K562 (cell line): ENCODE measurements around the gene BHLHE40. TPM values are rescaled to one million over a fixed set of nuclear protein-coding genes. Genes with fewer than 3 reads are reported as not detected.

ENCODE experiments used
- ARNT ChIP-seq, 2 experiments: fragments of 450-650 bp; IDR thresholded peaks; 2 replicates each; pipeline ENCODE4 v1.6.1; 2016; ENCODE audit warnings: mild to moderate bottlenecking in 1 of 2
- ETV1 ChIP-seq: fragments of 450-650 bp; conservative IDR thresholded peaks from 2 replicates; pipeline ENCODE4 v1.6.1; 2016; ENCODE audit warnings: missing genetic modification characterization, control low read depth, low read depth, missing compliant biosample characterization
- GTF2F1 ChIP-seq: IDR thresholded peaks from 2 replicates; pipeline ENCODE4 v1.6.1; 2011; ENCODE audit warnings: low read depth, low read length, improper control_type of control experiment
- HOMEZ ChIP-seq: fragments of 250-450 bp; sonication (Bioruptor Pico); IDR thresholded peaks from 2 replicates; pipeline ENCODE4 v1.4.0; 2020; ENCODE audit warnings: mild to moderate bottlenecking, moderate library complexity
- MED1 ChIP-seq: sonication (generic); formaldehyde crosslinking; IDR thresholded peaks from 2 replicates; pipeline ENCODE4 v1.8.1; 2023; ENCODE audit warnings: missing genetic modification reagents, borderline replicate concordance
- NONO ChIP-seq, 2 experiments: fragments of 200-400 bp in 1 of 2; fragments of 450-650 bp in 1 of 2; formaldehyde crosslinking in 1 of 2; IDR thresholded peaks; 2 replicates each; pipeline ENCODE4 v1.6.1; 2017; ENCODE audit warnings: low read depth in 2 of 2, mild to moderate bottlenecking in 2 of 2, moderate library complexity in 2 of 2, low read length in 1 of 2
- NR4A1 ChIP-seq, 2 experiments: fragments of 250-450 bp in 1 of 2; fragments of 450-650 bp in 1 of 2; sonication (Bioruptor Pico) in 1 of 2; IDR thresholded peaks; 2 replicates each; pipeline versions ENCODE4 v1.4.0 to v1.6.1; 2016 to 2020; ENCODE audit warnings: mild to moderate bottlenecking in 2 of 2, missing compliant biosample characterization in 1 of 2, missing genetic modification characterization in 1 of 2, moderate library complexity in 1 of 2
- PCBP1 ChIP-seq: fragments of 200-400 bp; formaldehyde crosslinking; IDR thresholded peaks from 2 replicates; pipeline ENCODE4 v1.6.1; 2018; ENCODE audit warnings: mild to moderate bottlenecking, low read depth, low read length; ENCODE audit not compliant: poor library complexity, severe bottlenecking
- POLR2AphosphoS2 ChIP-seq: IDR thresholded peaks from 2 replicates; pipeline ENCODE4 v1.6.1; 2012; ENCODE audit warnings: low read length, improper control_type of control experiment
- POU5F1 ChIP-seq: fragments of 150-350 bp; IDR thresholded peaks from 2 replicates; pipeline ENCODE4 v1.6.1; 2014; ENCODE audit warnings: borderline replicate concordance, low read length, low read depth, mild to moderate bottlenecking; ENCODE audit not compliant: partially characterized antibody
- PREB ChIP-seq: sonication (generic); formaldehyde crosslinking; IDR thresholded peaks from 2 replicates; pipeline ENCODE4 v1.8.1; 2023; ENCODE audit warnings: mild to moderate bottlenecking, missing genetic modification reagents
- ZNF785 ChIP-seq: fragments of 250-450 bp; sonication (Bioruptor Pico); IDR thresholded peaks from 2 replicates; pipeline ENCODE4 v1.4.0; 2020; ENCODE audit warnings: mild to moderate bottlenecking
- polyA plus RNA-seq, 8 experiments: library from polyadenylated mRNA; depleted of rRNA in 4 of 8; stranded (reverse) in 5 of 8; unstranded in 3 of 8; fragments of >200 nt; fragmentation: Nextera tagmentation in 2 of 8; fragmentation: Illumina TruSeq in 1 of 8; extraction: Ambion mirVana in 2 of 8; extraction: Trizol in 1 of 8; gene quantifications; 2 replicates each; pipeline versions ENCODE4 v1.2.1 to v1.2.3, GENCODE V29; 2011 to 2014; ENCODE audit warnings: inconsistent platforms in 1 of 8, missing spikeins in 1 of 8
- total RNA-seq, 7 experiments: library from RNA; depleted of rRNA in 6 of 7; stranded (reverse); fragments of >200 nt in 6 of 7; fragmentation: Illumina TruSeq in 2 of 7; extraction: Trizol in 2 of 7; gene quantifications; 2 replicates each; pipeline versions ENCODE4 v1.2.1 to v1.2.3, GENCODE V29; 2011 to 2021; ENCODE audit warnings: low replicate concordance in 1 of 7
- TF ChIP-seq, protein P1 (sequence below): fragments of 450-650 bp; IDR thresholded peaks from 2 replicates; pipeline ENCODE4 v1.6.1; 2018; ENCODE audit not compliant: partially characterized antibody
- TF ChIP-seq, protein P2 (sequence below), 2 experiments: fragments of 150-350 bp in 1 of 2; IDR thresholded peaks; 2 replicates each; pipeline ENCODE4 v1.6.1; 2012 to 2016; ENCODE audit warnings: low read depth in 2 of 2, low read length in 2 of 2, mild to moderate bottlenecking in 1 of 2, moderate library complexity in 1 of 2

The BHLHE40 gene
- total and polyA plus RNA-seq, 9 of the 15 experiments (the other 6 are each of a cell fraction or from before 2014, with no cell fraction given): 12.0 to 83.9 (median 31.4) TPM

DNA sequence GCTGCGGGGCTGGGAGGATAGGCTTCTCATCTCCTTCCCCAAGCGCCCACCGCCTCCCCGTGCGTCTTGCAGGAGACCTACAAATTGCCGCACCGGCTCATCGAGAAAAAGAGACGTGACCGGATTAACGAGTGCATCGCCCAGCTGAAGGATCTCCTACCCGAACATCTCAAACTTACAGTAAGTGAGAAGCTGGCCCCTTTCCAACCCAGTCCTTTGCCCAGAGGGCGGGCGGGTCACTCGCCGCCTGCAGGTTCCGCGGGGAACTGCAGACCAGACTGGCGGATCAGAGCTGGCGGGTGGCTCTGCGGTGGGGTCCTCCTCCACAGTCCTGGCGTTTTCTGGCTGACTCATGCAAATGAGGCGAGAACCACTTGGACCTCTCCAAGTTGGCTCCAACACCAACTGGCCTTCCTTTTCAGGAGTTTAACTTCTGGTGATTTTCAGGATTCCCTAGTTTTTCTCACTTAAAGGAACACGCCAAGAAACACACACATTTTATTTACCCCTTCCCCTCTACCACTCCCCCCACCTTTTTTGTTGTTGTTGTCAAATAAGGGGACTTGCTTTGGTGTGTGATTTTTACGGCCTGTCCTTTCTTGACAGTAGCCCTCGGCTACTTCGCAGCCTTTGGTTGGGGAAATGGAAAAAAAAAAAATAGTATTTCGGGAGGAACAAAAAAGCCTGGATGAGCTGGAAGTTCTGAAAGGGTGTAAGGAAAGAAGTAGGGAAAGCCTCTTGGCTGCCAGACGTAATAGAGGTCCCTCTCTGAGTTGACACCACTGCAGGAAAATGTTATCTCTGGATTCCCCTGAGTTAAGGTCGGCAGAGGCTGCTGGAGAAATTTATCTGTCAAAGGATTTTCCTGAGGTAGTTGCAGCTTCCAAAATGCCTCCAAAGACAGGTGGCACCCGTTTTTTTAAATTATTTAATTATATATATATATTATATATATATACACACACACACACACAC lies 1.3 kb downstream of the BHLHE40 start (continued):
- TF ChIP-seq HOMEZ (CRISPR knock-in tag) (no peak), PREB (CRISPR knock-in tag) (no peak; the same call in 1 of the 2 replicates), POU5F1 (no peak), PCBP1 (no peak), NONO (IDR thresholded peaks at IDR 0.05; ENCODE audit: low read depth in 2 of 2, low read length in 1 of 2) (no peak), GTF2F1 (0 out of 2 replicates have a peak, but pooled peaks have one; percentile 30), ZNF785 (CRISPR knock-in tag) (no peak), POLR2AphosphoS2 (peak; percentile 28; the same call in 1 of the 2 replicates), ETV1 (tag) (no peak; the same call in 1 of the 2 replicates), ARNT (IDR thresholded peaks at IDR 0.05) (no peak; a peak in 1 of 4 replicates), NR4A1 (CRISPR knock-in tag; IDR thresholded peaks at IDR 0.05) (no peak), NR4A1 (tag; IDR thresholded peaks at IDR 0.05) (0 out of 2 replicates have a peak, but pooled peaks have one; percentile 32), MED1 (CRISPR knock-in tag) (no peak)
- TF ChIP-seq, protein P1, sequence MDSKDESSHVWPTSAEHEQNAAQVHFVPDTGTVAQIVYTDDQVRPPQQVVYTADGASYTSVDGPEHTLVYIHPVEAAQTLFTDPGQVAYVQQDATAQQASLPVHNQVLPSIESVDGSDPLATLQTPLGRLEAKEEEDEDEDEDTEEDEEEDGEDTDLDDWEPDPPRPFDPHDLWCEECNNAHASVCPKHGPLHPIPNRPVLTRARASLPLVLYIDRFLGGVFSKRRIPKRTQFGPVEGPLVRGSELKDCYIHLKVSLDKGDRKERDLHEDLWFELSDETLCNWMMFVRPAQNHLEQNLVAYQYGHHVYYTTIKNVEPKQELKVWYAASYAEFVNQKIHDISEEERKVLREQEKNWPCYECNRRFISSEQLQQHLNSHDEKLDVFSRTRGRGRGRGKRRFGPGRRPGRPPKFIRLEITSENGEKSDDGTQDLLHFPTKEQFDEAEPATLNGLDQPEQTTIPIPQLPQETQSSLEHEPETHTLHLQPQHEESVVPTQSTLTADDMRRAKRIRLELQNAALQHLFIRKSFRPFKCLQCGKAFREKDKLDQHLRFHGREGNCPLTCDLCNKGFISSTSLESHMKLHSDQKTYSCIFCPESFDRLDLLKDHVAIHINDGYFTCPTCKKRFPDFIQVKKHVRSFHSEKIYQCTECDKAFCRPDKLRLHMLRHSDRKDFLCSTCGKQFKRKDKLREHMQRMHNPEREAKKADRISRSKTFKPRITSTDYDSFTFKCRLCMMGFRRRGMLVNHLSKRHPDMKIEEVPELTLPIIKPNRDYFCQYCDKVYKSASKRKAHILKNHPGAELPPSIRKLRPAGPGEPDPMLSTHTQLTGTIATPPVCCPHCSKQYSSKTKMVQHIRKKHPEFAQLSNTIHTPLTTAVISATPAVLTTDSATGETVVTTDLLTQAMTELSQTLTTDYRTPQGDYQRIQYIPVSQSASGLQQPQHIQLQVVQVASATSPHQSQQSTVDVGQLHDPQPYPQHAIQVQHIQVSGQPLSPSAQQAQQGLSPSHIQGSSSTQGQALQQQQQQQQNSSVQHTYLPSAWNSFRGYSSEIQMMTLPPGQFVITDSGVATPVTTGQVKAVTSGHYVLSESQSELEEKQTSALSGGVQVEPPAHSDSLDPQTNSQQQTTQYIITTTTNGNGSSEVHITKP: no peak
- TF ChIP-seq, protein P2, sequence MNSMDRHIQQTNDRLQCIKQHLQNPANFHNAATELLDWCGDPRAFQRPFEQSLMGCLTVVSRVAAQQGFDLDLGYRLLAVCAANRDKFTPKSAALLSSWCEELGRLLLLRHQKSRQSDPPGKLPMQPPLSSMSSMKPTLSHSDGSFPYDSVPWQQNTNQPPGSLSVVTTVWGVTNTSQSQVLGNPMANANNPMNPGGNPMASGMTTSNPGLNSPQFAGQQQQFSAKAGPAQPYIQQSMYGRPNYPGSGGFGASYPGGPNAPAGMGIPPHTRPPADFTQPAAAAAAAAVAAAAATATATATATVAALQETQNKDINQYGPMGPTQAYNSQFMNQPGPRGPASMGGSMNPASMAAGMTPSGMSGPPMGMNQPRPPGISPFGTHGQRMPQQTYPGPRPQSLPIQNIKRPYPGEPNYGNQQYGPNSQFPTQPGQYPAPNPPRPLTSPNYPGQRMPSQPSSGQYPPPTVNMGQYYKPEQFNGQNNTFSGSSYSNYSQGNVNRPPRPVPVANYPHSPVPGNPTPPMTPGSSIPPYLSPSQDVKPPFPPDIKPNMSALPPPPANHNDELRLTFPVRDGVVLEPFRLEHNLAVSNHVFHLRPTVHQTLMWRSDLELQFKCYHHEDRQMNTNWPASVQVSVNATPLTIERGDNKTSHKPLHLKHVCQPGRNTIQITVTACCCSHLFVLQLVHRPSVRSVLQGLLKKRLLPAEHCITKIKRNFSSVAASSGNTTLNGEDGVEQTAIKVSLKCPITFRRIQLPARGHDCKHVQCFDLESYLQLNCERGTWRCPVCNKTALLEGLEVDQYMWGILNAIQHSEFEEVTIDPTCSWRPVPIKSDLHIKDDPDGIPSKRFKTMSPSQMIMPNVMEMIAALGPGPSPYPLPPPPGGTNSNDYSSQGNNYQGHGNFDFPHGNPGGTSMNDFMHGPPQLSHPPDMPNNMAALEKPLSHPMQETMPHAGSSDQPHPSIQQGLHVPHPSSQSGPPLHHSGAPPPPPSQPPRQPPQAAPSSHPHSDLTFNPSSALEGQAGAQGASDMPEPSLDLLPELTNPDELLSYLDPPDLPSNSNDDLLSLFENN (IDR thresholded peaks at IDR 0.05; ENCODE audit: low read depth in 2 of 2, low read length in 2 of 2): peak in 1 of 2 experiments; percentile 76; a peak in 1 of 4 replicates
